Hematopoietic multipotent progenitor cell (in vitro differentiated cells): ENCODE measurements around the gene MGLL. TPM values are rescaled to one million over a fixed set of nuclear protein-coding genes. Genes with fewer than 3 reads are reported as not detected.

Experiments used
- DNase-seq, 3 donors: peaks; one replicate each; pipeline ENCODE4 v3.0.0-alpha.2; 2011 to 2015; ENCODE audit warnings: low read depth in 2 of 3, low spot score in 2 of 3
- total RNA-seq: library from RNA; depleted of rRNA; stranded (reverse); fragments of >200 nt; gene quantifications from one replicate; pipeline ENCODE4 v1.2.3, GENCODE V29; 2012

Gene MGLL
- total RNA-seq, 1 donor = 52.2 TPM

DNA sequence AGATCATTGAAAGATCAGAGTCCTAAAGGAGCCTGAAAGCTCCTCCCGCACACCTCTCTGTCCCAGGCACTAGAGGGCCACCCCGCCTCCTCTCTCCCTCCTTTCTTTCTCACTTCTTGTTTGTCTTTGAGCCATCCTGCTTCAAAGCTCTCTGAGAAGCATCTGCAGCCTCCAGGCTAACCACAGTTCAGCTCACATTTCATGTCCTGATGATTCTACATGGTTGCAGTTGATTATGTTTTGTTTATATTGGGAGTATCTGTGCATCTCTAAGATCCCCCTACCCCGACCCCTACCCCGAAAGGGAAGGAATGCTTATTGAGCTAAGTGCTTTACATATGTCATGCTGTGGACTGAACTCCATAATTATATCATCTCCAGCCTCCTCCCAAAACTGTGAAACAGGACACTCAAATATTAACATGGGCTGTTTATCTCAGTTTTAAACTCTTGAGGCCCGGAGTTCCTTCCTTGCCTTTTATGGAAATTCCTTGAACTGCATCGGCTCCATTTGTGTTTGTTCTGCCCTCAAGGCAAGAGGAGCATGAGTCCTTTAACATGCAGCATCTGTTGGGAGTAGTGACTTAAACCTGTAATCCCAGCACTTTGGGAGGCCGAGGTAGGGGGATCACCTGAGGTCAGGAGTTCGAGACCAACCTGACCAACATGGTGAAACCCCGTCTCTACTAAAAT lies 30.9 kb downstream of the MGLL start:
- peak in 2 of 3 donors; percentile 57 to 74 for DNase-seq

DNA sequence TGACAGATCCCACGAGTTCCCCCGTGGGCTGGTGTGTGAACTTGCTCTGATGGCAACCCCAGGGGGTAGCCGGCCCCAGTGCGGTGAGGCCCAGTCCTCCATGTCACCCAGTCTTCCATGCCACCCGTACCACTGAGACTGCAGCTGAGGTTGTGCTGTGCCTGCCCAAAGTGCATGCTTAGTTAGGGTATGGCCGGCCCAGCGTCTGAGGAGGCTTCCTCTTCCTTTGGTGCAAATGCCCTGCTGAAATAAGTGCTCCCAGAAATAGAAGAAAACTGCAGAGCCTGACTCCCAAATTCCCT lies 31.5 kb downstream of the MGLL start:
- no peak for DNase-seq

DNA sequence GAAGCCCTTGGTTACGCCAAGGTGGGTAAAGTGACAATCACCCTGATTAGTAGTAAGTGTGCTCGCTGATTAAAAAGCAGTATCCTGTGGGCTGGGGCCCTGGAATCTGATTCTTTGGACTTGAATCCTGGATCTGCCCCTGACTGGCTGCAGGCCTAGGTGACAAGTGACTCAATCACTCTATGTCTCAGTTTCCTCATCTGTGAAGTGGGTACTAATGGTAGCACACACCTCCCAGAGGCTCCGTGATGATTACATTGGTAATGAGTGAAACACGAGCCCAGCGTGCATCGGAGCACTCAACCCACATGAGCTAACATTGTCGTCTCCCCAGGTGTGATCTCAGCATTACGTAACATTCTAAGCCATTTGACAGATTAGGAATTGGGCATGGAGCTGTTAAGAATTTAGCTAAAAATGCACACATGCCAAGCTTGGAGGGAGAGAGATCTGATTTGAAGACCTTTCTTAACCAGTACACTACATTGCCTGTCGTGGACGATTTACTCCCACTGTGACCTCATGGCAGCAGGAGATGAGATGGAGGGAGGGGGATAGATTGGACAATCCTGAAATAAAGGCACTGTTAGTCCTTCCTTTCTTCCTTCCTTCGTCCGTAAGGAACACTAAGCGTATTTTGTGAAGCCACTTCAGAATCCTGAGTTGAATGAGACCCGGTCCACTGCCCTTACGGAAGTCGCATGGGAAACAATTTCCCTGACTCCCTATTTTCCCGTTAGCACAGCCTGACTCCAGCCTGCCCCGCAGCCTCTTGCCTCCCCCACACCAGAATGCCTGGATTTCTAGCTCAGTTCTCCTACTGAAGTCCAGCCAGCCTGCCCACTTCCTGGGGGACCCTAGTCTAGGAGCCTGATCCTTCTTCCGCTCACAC lies 32.1 kb downstream of the MGLL start:
- DNase-seq = no peak

- no peak for DNase-seq
These were observed 33.3 kb downstream of the MGLL start for GRCh38 chr3:127789051-127789450.

DNA sequence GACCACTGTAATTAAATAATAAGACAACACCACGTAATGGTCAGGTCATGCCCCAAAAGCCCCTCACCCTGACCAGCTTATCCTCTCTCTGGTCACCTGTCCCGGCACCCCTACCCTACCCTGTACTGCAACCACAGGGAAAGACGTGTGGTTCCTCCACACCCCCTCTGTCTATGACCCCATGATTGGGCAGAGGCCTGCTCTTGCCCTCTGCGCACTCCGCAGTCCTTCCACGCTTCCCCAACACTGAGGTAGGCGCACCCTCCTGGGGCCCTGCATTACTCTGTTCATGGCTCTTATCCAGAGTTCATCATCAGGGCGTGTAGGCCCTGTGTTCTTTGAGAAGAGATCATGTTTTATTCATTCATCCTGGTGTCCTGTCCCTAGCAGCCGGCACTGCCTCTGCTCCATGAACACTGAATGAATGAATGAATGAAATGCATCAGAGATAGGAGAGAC lies 33.8 kb downstream of the MGLL start:
- DNase-seq = no peak

GRCh38 chr3:127787571-127788365 lies 34.5 kb downstream of the MGLL start:
- no peak for DNase-seq

GRCh38 chr3:127787071-127787490 lies 35.2 kb downstream of the MGLL start:
- DNase-seq = no peak

DNA sequence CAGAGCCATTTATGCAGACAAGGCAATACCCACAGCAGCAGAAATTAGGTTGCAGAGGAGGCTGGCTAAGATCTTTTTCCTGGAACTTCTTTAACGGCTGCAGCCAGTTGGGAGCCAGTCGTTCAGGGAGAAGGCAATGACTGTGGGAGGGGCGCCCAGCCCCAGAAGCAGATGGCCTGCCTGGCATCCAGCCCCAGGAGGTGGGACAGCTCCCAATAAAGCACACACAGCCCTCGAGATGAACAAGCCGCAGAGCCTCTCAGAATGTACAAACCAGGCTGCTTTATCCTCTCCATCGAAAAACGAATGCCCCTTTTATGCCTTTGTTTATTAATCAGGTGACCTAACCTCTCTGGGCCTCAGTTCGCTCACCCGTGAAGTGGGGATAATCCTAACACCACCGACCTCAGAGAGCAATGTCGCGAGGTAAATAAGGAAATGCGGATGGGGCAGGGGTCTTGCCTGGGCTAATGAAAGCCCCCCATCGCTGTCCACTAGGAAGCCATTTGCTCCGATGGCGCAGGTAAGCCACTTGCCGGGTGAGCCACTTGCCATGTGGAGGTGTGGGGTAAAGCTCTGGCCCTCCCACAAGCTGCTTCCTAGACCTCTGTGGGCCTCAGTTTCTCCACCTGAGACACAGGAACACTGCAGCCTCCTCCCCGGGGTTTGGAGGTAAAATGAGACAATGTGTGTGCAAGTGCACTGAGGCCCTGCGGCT lies 35.8 kb downstream of the MGLL start:
- no peak for DNase-seq

DNA sequence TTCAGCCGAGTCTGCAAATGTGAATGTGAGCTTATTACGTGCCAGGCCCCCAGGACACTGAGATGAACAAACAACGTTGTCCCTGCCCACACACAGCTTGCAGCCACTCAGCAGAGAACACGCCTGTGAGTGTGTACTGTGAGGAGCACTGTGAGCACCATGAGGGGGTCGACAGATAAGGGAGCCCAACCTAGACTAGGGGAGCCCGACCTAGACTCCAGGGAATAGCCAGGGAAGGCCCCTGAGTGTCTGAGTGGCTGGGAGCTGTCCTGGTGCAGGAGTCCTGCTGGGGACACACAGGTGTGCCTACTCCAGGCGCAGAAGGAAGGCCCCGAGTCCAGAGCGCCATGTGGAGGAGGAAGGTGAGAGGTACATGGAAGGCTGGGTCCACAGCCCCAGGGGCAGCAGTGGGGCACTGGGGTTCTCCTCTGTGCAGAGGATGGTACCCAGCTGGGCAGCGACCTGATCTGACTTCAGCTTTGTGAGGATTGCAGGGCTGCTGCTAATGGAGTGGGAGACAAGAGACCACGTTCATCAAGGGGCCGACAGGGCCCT lies 36.5 kb downstream of the MGLL start:
- no peak for DNase-seq

DNA sequence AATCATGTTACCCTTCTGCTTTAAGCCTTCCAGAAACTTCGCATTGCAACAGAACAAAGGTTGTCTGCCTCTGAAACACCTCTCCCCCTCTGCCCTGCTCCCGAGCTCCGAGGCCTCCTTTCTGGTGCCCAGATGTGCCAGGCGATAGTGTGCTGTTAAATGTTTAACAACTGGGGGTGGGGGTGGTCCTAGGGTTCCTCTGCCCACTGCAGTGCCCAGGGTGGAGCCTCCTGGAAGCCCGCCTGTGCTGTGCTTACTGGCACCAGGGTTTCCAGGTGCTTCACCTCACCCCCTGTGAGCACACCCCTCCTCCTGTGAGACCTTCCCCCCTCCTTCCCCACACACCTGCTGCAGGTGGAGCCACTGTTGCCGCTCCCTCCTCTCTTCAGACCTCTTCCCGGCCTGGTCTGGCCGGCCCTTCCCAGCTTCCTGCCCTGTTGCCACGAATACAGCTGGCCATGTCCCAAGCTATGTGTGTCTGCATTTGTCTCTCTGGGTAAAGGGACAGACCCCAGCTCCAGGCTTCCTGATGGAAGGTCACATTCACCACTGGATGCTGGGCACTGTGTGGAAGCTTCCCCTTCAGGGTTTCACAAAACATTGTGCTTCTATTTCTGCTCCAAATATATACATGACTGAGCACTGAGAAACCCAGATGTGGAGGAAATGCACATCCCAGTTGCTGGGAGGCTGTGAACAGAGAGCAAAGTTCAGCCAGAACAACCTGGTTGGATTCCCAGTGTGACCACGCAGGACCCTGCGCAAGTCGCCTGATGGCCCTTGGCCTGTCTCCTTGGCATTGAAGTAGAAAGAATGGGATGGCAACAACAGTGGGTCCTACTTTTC lies 37.2 kb downstream of the MGLL start:
- no peak for DNase-seq

GRCh38 chr3:127784283-127784682 lies 38.0 kb downstream of the MGLL start:
- DNase-seq = no peak

- DNase-seq = no peak
These were observed 38.6 kb downstream of the MGLL start for GRCh38 chr3:127783642-127784160.

DNA sequence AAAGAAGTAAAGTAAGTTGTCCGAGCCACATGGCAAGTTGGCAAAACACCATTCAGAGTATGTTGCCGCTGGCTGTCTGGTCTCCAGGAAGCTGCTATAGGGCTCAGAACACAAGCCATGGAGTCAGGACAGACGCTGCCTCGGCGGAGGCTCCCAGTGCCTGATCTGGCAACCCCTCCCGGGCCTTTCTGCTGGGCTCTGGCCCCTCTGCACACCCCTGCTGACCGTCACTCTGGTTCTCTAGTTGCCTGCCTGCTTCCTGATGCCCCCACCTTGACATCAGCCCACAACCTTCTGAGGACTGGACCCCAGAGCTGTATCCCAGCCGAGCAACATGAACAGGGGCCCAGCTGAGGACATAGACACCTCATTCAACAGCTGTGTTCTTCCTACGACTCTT lies 39.1 kb downstream of the MGLL start:
- DNase-seq = no peak

DNA sequence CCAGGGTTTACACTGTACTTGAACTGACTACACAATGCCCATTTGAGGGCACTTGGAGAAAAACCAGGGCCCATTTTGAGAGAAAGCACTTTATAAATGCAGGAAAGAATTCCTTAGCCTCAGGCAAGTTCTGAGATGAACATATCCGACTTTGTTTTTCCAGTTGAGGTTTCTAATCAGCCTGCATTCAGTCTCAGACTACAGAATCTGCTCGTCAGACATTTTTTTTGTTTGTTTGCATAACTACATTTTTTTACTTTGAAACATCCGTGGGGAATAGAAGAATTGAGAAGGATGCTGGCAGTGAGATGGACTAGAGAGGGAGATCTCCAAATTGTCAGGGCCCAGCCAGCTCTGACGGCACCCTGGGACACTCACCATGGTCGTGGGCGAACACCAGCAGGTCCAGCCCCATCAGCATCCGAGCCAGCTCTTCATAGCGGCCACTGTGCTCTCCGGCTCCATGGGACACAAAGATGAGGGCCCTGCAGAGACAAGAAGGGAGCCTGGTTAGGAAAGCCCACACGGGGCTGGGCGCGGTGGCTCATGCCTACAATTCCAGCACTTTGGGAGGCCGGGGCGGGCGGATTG lies 40.8 kb downstream of the MGLL start:
- no peak for DNase-seq

DNA sequence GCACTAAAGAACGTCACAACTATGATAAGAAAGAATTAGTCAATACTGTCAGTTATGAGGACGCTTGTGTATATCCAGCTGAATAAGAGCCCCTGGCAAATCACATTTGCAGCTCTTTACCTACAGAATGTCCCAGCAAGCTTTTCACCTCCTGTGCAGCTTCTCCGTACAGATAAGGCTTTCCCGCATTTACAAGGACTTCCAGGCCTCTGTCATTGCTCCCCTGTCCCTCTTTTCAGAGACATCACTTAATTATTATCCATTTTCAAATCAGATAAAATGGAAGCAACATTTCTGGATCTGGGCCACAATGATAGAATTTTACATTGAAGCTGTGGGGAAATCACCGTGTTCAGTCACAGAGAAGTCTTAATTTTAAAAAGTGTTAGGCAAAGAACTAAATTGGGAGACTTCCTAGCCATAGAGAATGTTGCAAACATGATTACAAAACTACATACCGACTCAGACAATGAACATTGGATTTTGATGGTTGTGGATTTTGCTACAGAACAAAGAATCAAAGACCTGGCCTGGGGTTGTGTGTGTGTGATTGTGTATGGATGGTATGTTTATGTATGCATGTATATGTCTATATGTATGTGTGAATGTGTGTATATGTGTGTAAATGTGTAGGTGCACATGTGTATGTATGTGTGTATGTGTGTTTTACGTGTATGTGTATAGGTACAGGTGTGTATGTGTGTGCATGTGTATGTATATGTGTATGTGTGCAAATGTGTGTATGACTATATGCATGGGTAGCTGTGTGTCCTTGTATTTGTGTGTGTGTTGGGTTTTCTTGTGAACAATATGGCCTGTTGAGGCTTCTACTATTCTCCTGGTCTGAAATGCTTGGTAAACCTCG lies 41.5 kb downstream of the MGLL start:
- DNase-seq = no peak

DNA sequence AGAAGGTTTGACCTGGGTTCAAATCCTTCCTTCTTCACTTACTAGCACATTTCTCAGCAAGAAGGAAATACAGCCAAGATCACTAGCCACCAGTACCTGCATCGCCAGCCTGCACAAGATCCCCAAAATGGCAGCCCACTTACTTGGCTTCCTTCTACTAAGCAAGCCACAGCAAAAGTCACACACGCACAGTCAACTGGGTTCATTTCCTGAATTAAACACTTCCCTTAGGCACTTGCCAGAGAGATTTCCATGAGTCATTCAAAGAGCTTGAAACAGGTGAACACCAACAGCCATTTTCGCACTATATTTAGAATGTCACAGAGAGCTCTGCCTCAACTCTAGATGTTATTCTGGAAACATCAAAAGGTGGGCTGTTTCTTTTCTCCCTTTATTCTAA lies 42.6 kb downstream of the MGLL start:
- peak in 2 of 3 donors; percentile 60 to 71 for DNase-seq

DNA sequence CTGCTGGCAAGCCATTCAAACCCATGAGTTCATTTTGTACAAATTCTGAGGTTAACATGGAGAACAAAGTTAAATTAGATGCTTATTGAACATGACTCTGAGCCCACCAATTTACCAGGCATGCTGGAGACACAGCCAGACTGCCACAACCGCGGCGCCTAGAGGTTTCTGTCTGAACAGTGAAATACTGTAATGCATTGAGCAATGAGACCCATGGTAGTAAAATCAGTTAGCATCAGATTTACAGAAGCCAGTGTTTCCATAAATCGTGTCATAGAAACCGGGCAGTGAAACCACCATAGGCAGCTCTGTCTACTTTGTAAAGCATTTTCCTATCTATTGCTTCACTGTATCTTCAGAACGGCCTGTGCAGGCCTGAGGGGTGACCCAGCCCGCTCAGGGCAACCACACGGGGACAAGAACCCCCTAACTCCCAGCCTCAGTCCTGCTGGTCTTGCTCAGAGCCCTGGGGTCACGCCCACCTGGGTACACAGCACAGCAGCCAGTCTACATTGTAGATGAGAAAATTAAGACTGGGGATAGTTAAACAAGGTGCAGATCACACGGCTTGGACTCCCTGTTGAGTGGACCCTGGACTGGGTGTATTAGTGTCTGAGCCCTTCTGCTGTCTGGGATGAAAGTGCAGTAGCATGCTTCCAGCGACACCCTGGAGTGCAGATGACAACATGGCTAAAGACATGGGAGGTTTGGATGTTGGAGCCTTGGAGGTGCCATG lies 44.2 kb downstream of the MGLL start:
- no peak for DNase-seq
